Mucosa of gallbladder (tissue), 1 donor: ENCODE measurements around the gene SHISAL1. TPM values are rescaled to one million over a fixed set of nuclear protein-coding genes. Genes with fewer than 3 reads are reported as not detected.
A peak's percentile ranks its signal among the peaks of the same experiment; 100 is the strongest.
"Not testable (repeated sequence)": the region's sequence is repeated elsewhere in the genome, so short reads cannot be mapped to it uniquely, and the experiment has no call there.

Experiments
- DNase-seq: peaks from one replicate; pipeline ENCODE4 v3.0.0-alpha.2; 2020; ENCODE audit warnings: low spot score
- total RNA-seq: library from RNA; stranded (reverse); gene quantifications from one replicate; pipeline ENCODE4 v1.2.1, GENCODE V29; 2021
- donor health status: DM: no; HTN: no; CAD: no.

Gene SHISAL1
- total RNA-seq, 1 donor from 2014 or later = 3.8 TPM

GRCh38 chr22:44237290-44237689, 75.5 kb downstream of the SHISAL1 start:
- no peak for DNase-seq

- DNase-seq = not testable (repeated sequence)
These were observed 78.4 kb downstream of the SHISAL1 start for GRCh38 chr22:44234372-44234771.

GRCh38 chr22:44231233-44231632, 81.5 kb downstream of the SHISAL1 start:
- no peak for DNase-seq

GRCh38 chr22:44229809-44230208, 82.9 kb downstream of the SHISAL1 start:
- DNase-seq = no peak

- no peak for DNase-seq
These were observed 83.4 kb downstream of the SHISAL1 start for GRCh38 chr22:44229331-44229730.

GRCh38 chr22:44225812-44226211, 86.9 kb downstream of the SHISAL1 start:
- DNase-seq = peak; percentile 5

GRCh38 chr22:44225091-44225689, 87.6 kb downstream of the SHISAL1 start:
- DNase-seq = peak; percentile 6

- DNase-seq = no peak
These were observed 88.6 kb downstream of the SHISAL1 start for GRCh38 chr22:44224166-44224565.

- no peak for DNase-seq
These were observed 90.9 kb downstream of the SHISAL1 start for GRCh38 chr22:44221710-44222475.

- no peak for DNase-seq
These were observed 91.7 kb downstream of the SHISAL1 start for GRCh38 chr22:44220727-44221680.

GRCh38 chr22:44219101-44219870, 93.5 kb downstream of the SHISAL1 start:
- no peak for DNase-seq

- no peak for DNase-seq
These were observed 94.7 kb downstream of the SHISAL1 start for GRCh38 chr22:44218071-44218470.

- no peak for DNase-seq
These were observed 95.4 kb downstream of the SHISAL1 start for GRCh38 chr22:44217346-44217745.

GRCh38 chr22:44215287-44215686, 97.5 kb downstream of the SHISAL1 start:
- no peak for DNase-seq

GRCh38 chr22:44214764-44215163, 98.0 kb downstream of the SHISAL1 start:
- no peak for DNase-seq

- peak; percentile 7 for DNase-seq
These were observed 98.6 kb downstream of the SHISAL1 start for GRCh38 chr22:44214187-44214586.

GRCh38 chr22:44213489-44214043, 99.2 kb downstream of the SHISAL1 start:
- no peak for DNase-seq

GRCh38 chr22:44212936-44213335, 99.8 kb downstream of the SHISAL1 start:
- DNase-seq = no peak

- DNase-seq = peak; percentile 40
These were observed 100.5 kb downstream of the SHISAL1 start for GRCh38 chr22:44211946-44212930.
